SU-DHL-6 (cell line): ENCODE data around the gene SIRT5.

ENCODE experiments used
- H2AFZ ChIP-seq: fragments of 200-600 bp; sonication (generic); 2 replicates; pipeline ENCODE4 v1.6.1; 2014; ENCODE audit warnings: low read depth, mild to moderate bottlenecking, moderate library complexity, mixed read lengths, antibody characterized with exemption, low read length; ENCODE audit not compliant: severe bottlenecking
- H3F3A ChIP-seq: fragments of 200-600 bp; shearing (Covaris generic); 2 replicates; pipeline ENCODE4 v1.6.0; 2016; ENCODE audit warnings: antibody characterized with exemption, mild to moderate bottlenecking; ENCODE audit not compliant: insufficient read depth
- H3K27ac ChIP-seq: fragments of 200-600 bp; sonication (generic); 2 replicates; pipeline ENCODE4 v1.5.1; 2016; ENCODE audit warnings: low read depth, mild to moderate bottlenecking, low read length, moderate library complexity, mixed read lengths
- H3K27me3 ChIP-seq: fragments of 200-600 bp; sonication (generic), shearing (Covaris generic); 2 replicates; pipeline ENCODE4 v1.6.0; 2014; ENCODE audit warnings: mild to moderate bottlenecking, low read length
- H3K36me3 ChIP-seq: fragments of 200-600 bp; sonication (generic); 2 replicates; pipeline ENCODE4 v1.6.1; 2014; ENCODE audit warnings: mild to moderate bottlenecking, low read length, mixed read lengths
- H3K4me2 ChIP-seq: fragments of 300-600, 200-600 bp; shearing (Covaris generic), sonication (generic); 2 replicates; pipeline ENCODE4 v1.6.0; 2014; ENCODE audit warnings: low read length, low read depth, mild to moderate bottlenecking; ENCODE audit not compliant: poor library complexity, severe bottlenecking
- H3K4me3 ChIP-seq: fragments of 200-600 bp; sonication (generic); 2 replicates; pipeline ENCODE4 v1.5.1; 2014; ENCODE audit warnings: antibody characterized with exemption, low read length, mild to moderate bottlenecking, mixed read lengths; ENCODE audit not compliant: insufficient read depth, poor library complexity, severe bottlenecking
- H3K79me2 ChIP-seq: fragments of 200-600 bp; sonication (generic); 2 replicates; pipeline ENCODE4 v1.6.1; 2014; ENCODE audit warnings: mild to moderate bottlenecking, low read length, moderate library complexity; ENCODE audit not compliant: insufficient read depth
- H3K9ac ChIP-seq: fragments of 200-600 bp; sonication (generic); 2 replicates; pipeline ENCODE4 v1.7.0; 2014; ENCODE audit warnings: mild to moderate bottlenecking, low read length
- H3K9me2 ChIP-seq: fragments of 200-600 bp; sonication (generic); replicated peaks from 2 replicates; pipeline ENCODE4 v1.6.1; 2014; ENCODE audit warnings: low read length; ENCODE audit not compliant: insufficient read depth
- H3K9me3 ChIP-seq: fragments of 200-600 bp; sonication (generic); 2 replicates; pipeline ENCODE4 v1.6.1; 2014; ENCODE audit warnings: low read length, mixed read lengths; ENCODE audit not compliant: insufficient read depth
- H4K20me1 ChIP-seq: fragments of 200-600 bp; sonication (generic); 2 replicates; pipeline ENCODE4 v1.6.1; 2014; ENCODE audit warnings: low read depth, mild to moderate bottlenecking, antibody characterized with exemption, low read length, moderate library complexity, mixed read lengths
- CTCF ChIP-seq: fragments of 200-600 bp; sonication (generic); IDR thresholded peaks from one replicate; pipeline ENCODE4 v1.5.1; 2017; ENCODE audit warnings: antibody characterized with exemption, mild to moderate bottlenecking, low read length, moderate library complexity; ENCODE audit not compliant: insufficient read depth, poor library complexity, severe bottlenecking
- EZH2phosphoT487 ChIP-seq: fragments of 200-600 bp; sonication (generic), shearing (Covaris generic); conservative IDR thresholded peaks from 2 replicates; pipeline ENCODE4 v1.6.1; 2018; ENCODE audit warnings: mild to moderate bottlenecking, antibody characterized with exemption, low read length, moderate library complexity, mixed read lengths

Gene SIRT5

GRCh38 chr6:13600036-13600435 lies 25.6 kb downstream of the SIRT5 start:
- Histone ChIP-seq H3K27me3 (no peaks in the 10 kb centered on the region), H3K79me2 (no peaks in the 10 kb centered on the region), H3K4me2 (no peak overlapping the region), H4K20me1 (no peaks in the 10 kb centered on the region), H3K27ac (no peak overlapping the region), H3F3A (no peaks in the 10 kb centered on the region), H3K36me3 (peaks cover 12% of the 10 kb centered on the region; the same call in 1 of the 2 replicates), H3K9ac (no peak overlapping the region), H3K9me3 (no peaks in the 10 kb centered on the region), H3K4me3 (no peak overlapping the region), H3K9me2 (no peaks in the 10 kb centered on the region), H2AFZ (no peak overlapping the region)
- TF ChIP-seq CTCF (no peak), EZH2phosphoT487 (no peak)

GRCh38 chr6:13604135-13604534 lies 29.7 kb downstream of the SIRT5 start:
- H3K36me3 ChIP-seq: peaks cover 3% of the 10 kb centered on the region; the same call in 1 of the 2 replicates
- no peaks in the 10 kb centered on the region for H3F3A ChIP-seq
- no peak overlapping the region for H3K4me2 ChIP-seq
- H3K4me3 ChIP-seq: no peak overlapping the region
- no peaks in the 10 kb centered on the region for H3K79me2 ChIP-seq
- no peaks in the 10 kb centered on the region for H3K9me2 ChIP-seq
- no peak overlapping the region for H2AFZ ChIP-seq
- no peaks in the 10 kb centered on the region for H3K27me3 ChIP-seq
- TF ChIP-seq EZH2phosphoT487: no peak
- no peak for TF ChIP-seq CTCF
- no peaks in the 10 kb centered on the region for H4K20me1 ChIP-seq
- no peak overlapping the region for H3K9ac ChIP-seq
- no peaks in the 10 kb centered on the region for H3K9me3 ChIP-seq
- no peak overlapping the region for H3K27ac ChIP-seq

- Histone ChIP-seq H3K79me2 (no peaks in the 10 kb centered on the region), H3K36me3 (peaks cover 3% of the 10 kb centered on the region; the same call in 1 of the 2 replicates), H3K9me2 (no peaks in the 10 kb centered on the region), H3K4me3 (no peak overlapping the region), H4K20me1 (no peaks in the 10 kb centered on the region), H3K4me2 (no peak overlapping the region), H2AFZ (no peak overlapping the region), H3K9me3 (no peaks in the 10 kb centered on the region), H3K9ac (no peak overlapping the region), H3F3A (no peaks in the 10 kb centered on the region), H3K27me3 (no peaks in the 10 kb centered on the region), H3K27ac (no peak overlapping the region)
- no peak for TF ChIP-seq CTCF
- no peak for TF ChIP-seq EZH2phosphoT487
Measured at GRCh38 chr6:13604546-13605416, 30.4 kb downstream of the SIRT5 start.
